ENCODE data around the gene CAMSAP2.
"Not testable (repeated sequence)": the region's sequence is repeated elsewhere in the genome, so short reads cannot be mapped to it uniquely, and the experiment has no call there.

The CAMSAP2 gene

DNA sequence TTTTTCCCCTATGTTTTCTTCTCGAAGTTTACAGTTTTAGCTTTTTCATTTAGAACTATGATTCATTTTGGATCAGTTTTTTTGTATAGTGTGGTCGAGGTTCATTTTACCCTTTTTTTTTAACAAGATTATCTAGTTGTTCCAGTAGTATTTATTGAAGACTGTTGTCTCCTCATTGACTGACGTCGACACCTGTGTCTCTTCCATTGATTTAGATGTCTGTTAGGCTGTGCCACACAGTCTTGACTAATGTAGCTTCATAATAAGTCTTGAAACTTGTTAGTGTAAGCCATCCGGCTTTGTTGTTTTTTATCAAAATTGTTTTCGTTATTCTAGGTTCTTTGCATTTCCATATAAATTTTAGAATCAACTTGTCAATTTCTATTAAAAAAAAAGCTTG is 45.2 kb downstream of the CAMSAP2 start:
- DNase-seq = no peak

DNA sequence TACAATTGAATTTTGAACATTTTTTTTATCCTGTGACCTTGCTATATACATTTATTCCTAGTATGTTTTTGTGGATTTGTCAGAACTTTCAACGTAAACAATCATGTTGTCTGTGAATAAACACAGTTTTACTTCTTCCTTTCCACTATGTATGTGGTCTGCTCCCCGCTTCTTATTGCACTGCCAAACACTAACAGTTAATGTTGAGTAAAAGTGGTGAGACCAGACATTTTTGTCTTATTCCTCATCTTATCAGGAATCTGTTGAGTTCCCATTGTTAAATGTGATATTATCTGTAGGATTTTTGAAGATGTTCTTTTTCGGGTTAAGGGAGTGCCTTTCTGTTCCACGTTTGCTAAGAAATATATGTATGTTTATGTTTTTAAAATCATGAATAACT is 45.9 kb downstream of the CAMSAP2 start:
- no peak for DNase-seq

DNA sequence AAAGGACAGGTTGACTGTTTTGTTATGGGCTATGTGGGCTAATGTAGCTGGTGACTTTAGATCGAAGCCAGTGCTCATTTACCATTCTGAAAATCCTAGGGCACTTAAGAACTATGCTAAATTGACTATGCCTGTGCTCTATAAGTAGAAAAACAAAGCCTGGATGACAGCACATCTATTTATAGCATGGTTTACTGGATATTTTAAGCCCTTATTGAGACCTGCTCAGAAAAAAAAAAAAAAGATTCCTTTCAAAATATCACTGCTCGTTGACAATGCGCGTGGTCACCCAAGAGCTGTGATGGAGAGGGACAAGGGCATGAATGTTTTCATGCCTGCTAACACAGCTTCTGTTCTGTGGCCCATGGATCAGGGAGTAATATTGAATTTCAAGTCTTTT is 48.1 kb downstream of the CAMSAP2 start:
- no peak for DNase-seq

DNA sequence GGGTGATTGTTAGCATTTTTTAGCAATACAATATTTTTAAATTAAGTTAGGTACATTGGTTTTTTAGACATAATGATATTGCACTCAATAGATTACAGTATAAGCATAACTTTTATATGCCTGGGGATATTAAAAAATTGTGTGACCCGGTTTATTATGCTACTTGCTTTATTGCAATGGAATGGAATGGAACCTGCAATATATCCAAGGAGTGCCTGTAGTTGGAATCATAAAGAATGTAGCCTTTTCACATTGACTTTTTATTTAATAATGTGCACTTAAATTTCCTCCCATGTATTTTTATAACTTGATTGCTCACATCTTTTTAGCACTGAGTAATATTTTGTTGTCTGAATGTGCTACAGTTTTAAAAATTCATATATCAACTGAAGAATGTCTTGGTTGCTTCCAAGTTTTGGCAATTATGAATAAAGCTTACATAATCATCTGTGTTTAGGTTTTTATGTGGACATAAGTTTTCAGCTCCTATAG is 49.2 kb downstream of the CAMSAP2 start:
- DNase-seq = no peak

DNA sequence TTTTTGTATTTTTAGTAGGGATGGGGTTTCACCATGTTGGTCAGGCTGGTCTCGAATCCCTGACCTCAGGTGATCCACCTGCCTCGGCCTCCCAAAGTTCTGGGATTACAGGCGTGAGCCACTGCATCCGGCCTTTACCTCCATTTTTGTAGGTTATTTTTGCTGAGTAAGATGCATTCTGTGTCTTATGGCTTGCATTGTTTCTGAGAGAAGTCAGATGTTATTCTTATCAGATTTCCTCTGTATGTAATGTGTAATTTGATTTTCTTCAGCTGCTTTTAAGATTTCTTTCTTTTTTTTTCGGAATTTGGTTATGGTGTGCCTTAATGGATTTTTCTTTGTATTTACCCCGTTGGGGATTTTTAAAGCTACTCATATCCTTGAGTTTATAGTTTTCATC is 52.3 kb downstream of the CAMSAP2 start:
- not testable (repeated sequence) for DNase-seq

DNA sequence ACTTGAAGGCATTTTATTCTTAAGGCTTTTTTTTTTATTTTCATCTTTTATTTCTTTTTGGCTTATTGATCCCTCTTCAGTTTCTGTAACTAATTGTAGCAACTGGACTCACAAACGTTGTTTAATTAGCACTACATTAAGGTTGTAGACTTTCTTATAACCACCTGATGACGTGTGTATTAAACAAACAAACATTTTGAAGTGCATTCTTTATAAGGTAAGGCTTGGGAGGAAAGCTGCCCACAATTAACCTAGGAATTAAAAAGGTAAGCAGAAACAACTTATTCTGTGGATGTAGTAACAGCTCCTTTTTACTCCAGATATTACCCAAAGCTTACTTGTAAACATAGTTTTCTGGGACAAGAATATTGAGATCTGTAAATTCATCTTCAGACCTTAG is 55.0 kb downstream of the CAMSAP2 start:
- no peak for DNase-seq

DNA sequence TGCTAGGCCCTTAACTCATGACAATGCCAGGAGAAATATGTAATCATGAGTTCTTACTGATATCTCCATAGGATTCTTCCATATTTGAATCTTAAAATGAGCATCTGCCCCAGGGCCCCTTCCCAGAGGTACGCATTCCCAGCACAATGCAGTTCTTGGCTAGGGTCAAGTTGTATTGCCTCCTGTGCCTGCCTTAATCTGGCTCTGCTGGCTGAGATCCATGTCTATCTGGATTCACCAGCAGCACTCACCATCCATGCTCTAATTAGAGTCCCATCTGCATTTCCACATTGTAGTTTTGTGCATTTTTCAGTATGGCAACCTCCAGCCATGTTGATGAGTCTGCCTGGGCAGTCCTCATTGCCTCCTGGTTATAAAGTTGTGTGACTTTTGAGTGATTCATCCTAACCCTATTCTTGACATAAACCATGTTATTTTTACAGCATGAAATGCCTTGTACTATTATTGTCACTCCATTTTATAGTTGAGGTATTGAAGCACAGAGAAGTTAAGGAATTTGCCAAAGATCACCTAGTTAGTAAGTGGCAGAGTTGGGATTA is 55.9 kb downstream of the CAMSAP2 start:
- no peak for DNase-seq

DNA sequence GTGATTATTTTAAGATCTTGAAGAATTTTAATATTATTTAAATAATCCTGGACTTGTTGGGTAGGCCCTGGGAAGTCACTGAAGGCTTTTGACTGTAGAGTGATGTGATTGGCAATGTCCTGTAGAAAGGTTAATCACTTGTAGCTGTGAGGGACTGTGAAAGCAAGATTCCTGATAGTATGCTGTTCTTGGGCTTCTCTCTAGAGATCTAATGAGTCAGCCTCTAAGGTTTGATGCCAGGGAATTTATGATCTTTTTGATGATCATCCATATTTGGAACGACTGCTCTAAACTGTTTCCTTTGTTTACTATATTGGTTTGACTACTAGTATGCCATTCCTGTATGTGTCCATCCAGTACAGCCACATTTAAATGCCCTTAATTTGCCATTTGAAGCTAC is 56.5 kb downstream of the CAMSAP2 start:
- DNase-seq = no peak

DNA sequence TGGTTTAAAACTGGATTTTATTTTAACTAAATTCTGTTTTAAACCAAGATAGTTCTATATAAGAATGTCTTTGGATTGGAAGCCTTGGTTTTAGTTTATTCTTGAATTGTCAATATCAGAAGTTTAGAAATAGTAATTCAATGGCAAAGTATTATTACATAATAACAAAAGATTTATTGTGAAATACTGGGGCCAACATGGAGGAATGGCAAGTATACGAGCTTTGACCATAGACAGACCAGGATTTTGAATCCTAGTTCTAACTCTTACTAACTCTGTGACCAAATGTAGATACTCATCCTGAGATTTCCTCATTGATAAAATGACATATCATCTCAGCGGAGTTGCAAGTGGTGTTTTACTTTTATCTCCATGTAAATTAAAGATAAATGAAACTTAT is 63.3 kb downstream of the CAMSAP2 start:
- no peak for DNase-seq

DNA sequence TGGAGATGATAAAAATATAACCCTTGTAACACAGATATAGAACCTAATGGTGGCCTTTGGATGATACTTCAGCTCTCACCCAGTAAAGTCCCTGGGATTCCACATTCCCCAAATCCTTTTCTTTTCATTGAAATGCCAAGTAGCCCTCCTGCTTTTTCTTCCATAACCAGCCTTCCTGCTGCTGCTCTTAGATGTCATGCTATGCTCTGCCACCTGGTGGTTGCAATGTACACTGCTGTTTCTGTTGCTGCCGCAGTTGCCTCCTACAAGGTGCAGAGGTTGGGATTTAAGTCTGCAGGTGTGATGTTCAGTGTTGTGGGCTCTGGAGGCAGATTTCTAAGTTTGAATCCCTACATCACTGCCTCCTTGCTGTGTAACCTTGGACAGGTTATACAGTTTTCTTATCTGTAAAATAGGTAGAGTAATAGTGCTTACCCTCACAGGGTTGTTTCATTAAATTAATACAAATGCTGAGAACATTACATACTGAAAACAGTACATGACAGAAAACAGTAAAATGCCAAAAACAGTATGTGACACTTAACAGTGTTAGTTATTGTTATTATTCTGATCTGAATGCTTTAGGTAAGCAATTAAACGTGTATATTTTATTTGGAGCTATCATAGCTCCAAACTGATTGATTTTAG is 64.3 kb downstream of the CAMSAP2 start:
- DNase-seq = peak; percentile 79

DNA sequence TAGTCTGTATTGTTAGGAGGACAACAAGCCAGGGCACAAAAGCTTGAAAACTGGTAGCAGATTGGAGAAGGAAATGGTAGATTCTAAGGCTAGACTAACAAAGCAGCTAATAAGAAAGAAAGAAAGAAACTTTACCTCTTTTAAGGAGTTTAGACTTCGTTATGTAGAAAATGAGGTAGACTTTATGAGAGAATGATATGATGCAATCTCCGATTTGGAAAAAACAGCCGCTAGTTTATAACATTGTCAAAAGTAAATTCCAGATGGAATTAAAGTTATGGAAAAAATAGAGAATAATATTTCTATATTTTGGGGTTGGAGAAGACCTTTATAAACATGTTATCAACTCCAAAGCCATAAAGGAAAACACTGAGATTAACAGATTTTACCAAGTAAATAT is 67.0 kb downstream of the CAMSAP2 start:
- no peak for DNase-seq

DNA sequence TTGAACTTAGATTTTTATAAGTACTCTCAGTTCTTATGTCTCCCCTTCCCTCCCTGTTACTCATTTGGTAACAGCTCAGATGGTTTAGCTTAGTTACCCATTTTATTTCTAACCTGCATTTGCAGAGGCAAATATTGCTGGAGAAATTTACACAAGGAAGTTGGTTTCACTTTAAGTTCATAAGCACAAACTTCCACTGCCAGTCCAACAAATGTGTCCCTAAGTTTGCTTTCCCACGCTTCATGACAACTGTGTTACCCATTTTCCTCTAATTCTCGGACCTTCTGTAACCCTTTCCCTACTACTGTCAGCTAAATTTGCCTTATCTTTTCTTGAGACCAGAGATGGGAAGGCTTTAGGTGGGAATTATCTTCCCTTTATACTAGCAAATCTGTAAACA is 70.2 kb downstream of the CAMSAP2 start:
- no peak for DNase-seq

DNA sequence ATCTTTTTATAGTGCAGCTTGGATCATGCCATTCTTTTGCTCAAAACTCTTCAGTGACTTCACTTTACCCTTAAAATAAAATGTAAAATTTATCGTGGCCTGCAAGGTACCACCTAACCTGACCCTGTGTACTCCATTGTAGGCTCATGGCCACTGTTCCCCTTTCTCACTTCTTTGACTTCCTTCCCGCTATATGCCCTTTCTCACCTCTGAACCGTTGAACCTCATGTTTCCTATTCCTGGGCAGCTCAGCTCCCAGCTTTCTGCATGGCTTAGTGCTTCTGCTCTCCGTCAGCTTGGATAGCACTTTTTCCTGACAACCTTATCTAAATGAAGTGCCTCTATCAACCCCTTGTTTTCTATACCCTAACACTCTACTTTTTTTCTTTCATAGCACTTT is 73.0 kb downstream of the CAMSAP2 start:
- no peak for DNase-seq

DNA sequence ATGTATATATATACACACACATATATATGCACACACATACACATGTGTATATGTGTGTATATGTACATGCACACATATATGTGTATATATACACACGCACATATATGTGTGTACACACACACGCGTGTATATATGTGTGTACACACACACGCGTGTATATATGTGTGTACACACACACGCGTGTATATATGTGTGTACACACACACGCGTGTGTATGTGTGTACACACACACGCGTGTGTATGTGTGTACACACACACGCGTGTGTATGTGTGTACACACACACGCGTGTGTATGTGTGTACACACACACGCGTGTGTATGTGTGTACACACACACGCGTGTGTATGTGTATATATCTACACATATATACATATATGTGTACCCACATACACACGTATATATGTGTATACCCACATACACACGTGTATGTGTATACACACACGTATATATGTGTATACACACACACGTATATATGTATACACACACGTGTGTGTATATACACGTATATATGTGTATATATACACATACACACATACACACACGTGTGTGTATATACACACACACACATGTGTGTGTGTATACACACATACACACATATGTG is 78.0 kb downstream of the CAMSAP2 start:
- DNase-seq = not testable (repeated sequence)

DNA sequence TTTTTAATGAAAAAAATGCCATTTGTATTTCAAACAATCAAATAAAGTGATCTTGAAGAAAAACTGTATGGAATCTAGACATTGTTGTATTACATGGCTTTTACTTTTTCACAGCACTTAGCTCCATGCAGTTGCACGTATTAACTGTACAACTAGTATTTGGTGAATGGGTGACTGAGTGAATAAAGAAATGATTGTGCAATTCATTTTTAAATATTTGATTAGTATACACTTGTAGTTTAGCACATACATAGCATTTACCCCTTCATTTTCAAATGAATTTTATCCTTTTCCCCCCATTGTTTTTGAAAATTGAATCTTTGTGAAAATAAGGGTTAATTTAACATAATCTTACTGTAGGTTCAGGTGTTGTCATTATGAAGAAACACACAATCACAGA is 79.6 kb downstream of the CAMSAP2 start:
- DNase-seq = no peak

DNA sequence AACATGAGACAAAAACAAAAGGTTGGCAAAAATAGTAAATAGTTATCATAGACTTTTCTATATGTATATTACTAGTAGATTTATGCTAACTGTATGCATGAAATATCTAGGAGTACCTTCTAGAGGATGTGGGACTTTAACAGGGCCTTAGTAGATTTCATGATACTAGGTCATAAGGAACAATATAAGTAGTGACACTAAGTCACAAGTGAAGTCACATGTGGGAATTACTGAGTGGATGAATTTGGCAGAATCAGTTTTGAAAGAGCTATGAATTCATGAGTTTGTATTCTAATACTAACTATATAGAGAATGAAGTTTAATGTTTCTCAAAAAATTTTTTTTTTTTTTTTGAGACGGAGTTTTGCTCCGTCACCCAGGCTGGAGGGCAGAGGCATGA is 81.0 kb downstream of the CAMSAP2 start:
- DNase-seq = no peak

DNA sequence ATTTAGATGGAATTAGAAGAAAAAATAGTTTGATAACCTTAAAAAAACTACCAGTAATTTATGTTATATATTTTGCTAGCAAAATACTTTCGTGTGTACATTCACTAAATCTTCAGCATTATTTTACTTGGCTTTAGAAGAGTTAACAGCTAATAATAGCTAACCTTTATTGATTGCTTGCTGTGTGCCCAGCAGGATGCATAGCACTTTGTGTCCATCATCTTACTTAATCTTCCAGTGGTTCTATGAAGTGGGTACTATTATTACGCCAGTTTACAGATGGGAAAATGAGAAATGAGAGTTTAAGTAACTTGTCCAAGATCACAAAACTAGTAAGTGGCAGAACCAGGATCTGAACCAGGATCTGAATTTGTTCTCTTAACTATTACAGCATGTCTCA is 92.4 kb downstream of the CAMSAP2 start:
- DNase-seq = no peak

DNA sequence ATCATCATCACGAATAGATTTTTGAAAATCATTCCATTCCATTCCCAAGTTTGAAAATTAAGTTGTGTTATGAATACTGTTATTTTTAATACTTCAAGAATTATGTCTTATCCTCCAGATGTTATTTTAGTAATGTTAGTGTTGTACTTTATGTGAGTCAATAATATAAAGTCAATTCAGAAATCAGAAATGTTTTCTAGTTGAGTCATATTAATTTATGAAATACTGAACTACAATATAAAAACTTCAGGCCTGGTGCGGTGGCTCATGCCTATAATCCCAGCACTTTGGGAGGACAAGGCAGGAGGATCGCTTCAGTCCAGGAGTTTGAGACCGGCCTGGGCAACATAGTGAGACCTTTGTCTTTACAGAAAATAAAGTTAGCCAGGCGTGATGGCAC is 95.7 kb downstream of the CAMSAP2 start:
- DNase-seq = no peak

DNA sequence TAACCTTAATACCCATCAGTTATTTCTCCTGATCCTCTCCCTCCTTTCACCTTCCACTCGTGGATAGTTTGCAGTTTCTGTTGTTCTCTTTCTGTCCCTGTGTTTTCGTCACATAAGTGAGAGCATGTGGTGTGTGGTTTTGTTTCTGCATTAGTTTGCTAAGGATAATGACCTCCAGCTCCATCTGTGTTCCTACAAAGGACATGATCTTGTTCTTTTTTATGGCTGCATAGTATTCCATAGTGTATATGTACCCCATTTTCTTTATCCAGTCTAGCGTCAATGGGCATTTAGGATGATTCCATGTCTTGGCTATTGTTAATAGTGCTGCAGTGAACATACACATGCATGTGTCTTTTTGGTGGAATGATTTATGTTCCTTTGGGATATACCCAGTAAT is 97.5 kb downstream of the CAMSAP2 start:
- DNase-seq = no peak

DNA sequence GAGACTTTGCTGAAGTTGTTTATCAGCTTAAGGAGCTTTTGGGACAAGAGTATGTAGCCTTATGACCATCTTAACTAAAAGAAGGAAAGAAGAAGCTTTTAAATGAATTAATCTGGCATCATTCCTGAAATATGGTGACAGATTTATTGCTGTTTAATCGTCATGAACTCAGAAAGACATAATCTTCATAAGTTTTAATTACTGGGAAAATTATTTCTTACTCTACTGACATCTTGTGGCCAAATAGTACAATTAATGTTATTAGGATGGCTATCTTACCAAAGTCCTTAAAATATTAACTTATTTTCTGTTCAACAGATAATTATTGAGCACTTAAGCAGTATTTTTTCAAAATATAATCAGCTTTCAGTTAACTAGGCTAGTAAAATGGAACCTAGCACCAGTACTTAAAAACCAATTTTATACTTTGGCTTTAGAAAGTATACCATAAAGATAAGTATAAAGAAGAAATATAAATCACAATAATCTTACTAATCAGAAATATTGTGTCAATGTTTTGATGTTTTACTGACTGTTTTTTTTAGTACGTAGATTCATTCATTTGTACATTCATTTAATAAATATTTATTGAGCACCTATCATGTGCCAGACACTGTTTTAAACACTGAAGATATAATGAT is 99.4 kb downstream of the CAMSAP2 start:
- no peak for DNase-seq

DNA sequence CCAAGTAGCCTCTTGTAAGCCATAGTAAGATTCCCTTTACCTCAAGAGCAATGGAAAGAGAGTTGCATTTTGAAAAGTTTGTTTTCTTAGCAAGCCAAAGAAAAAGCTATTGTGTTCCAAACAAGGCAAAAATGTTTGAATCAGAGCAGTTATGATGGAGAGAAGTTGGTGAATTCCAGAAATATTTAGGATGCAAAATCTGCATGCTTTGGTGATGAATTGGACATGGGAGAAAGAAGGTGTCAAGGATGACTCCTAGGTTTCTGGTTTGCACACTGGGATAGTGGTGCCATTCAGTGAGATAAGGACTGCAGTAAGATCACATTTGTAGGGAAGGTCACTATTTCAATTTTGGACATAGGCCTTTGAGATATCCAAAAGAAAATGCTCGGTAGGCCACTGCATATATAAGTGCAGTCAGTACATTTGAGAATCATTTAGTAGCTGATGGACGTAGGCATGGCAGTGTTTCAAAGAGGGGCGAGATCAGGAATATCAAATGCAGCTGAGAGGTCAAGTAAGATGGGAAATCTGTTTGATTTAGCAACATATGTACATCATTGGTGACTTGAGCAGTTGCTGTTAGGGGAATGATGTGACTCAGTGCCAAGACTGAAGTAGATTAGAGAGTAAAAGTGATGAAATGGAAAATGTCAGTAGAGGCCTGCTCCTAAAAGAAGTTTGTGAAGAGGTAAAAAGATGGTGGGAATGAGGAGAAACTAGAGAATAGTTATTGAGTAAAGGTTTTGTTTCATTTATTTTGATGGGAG is 100.2 kb downstream of the CAMSAP2 start:
- DNase-seq = no peak

DNA sequence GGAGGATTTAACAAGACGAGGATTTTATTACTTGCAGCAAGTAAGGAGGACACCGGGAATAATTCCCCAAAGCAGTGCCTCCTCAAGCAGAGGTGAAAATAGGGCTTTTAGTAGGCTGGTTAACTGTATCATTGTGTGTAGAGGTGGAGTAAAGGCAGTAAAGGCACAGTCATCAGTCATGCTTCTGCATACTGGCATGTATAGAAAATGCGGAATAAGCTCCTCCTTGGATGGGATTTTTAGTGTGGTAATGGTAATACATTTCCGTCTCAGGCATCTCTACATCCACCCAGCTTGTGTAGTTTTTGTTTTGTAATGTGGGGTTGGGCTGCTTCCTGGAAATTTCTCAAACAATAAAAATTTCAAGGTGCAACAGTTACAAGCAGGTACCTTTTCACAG is 106.7 kb downstream of the CAMSAP2 start:
- DNase-seq = no peak

DNA sequence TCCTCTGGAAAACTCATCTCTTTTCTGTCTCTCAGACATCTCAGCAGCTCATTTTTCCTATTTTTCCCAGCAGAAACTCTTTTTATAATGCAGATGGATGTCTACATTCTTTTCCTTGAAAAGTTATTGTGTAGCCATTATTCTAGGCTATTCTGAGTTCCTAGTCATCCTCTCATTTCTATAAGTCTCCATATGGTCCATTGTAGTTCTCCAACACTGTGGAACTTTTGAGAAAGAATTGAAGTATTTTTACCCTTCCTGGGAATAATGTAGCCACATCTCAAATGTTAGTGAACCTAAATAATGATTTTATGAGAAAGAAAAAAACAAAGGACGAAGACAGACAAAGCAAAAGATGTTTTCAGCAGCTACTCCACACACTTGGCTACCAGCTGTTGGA is 107.7 kb downstream of the CAMSAP2 start:
- no peak for DNase-seq
